Vagina (tissue), 2 donors: ENCODE measurements around the gene ATP5F1C. TPM values are rescaled to one million over a fixed set of nuclear protein-coding genes. Genes with fewer than 3 reads are reported as not detected.
"Not testable (repeated sequence)": the region's sequence is repeated elsewhere in the genome, so short reads cannot be mapped to it uniquely, and the experiment has no call there.

ENCODE experiments used
- DNase-seq, 2 donors: peaks; one replicate each; pipeline ENCODE4 v3.0.0-alpha.2; 2017; ENCODE audit errors: extremely low spot score in 2 of 2
- H3K27ac ChIP-seq: fragments of 200-600 bp; sonication (generic); one replicate; pipeline ENCODE4 v1.5.1; 2019
- H3K27me3 ChIP-seq: fragments of 200-600 bp; sonication (generic); one replicate; pipeline ENCODE4 v1.5.1; 2019
- H3K36me3 ChIP-seq, 2 donors: fragments of 200-600 bp; sonication (generic); one replicate each; pipeline ENCODE4 v1.5.1; 2017 to 2019
- H3K4me1 ChIP-seq: fragments of 200-600 bp; sonication (generic); one replicate; pipeline ENCODE4 v1.5.1; 2019
- H3K4me3 ChIP-seq, 2 donors: fragments of 200-600 bp; sonication (generic); 1 replicate in 1 of 2; 2 replicates in 1 of 2; pipeline ENCODE4 v1.5.1; 2016 to 2019
- H3K9me3 ChIP-seq: fragments of 200-600 bp; sonication (generic); one replicate; pipeline ENCODE4 v1.5.1; 2019
- CTCF ChIP-seq, 3 experiments: fragments of 450-650 bp in 2 of 3; fragments of 200-600 bp in 1 of 3; sonication (generic) in 1 of 3; IDR thresholded peaks; one replicate each; pipeline ENCODE4 v1.5.1; 2017 to 2019; ENCODE audit warnings: antibody characterized with exemption in 3 of 3, mild to moderate bottlenecking in 2 of 3, moderate library complexity in 2 of 3
- POLR2A ChIP-seq, 2 donors: fragments of 450-650 bp; IDR thresholded peaks; one replicate each; pipeline ENCODE4 v1.6.1; 2017; ENCODE audit warnings: antibody characterized with exemption in 2 of 2, mild to moderate bottlenecking in 2 of 2, moderate library complexity in 2 of 2
- POLR2AphosphoS5 ChIP-seq, 2 donors: sonication (generic); formaldehyde crosslinking; IDR thresholded peaks; one replicate each; pipeline ENCODE4 v1.9.0; 2017; ENCODE audit warnings: antibody characterized with exemption in 2 of 2, mild to moderate bottlenecking in 2 of 2, low read depth in 1 of 2; ENCODE audit not compliant: insufficient read depth in 1 of 2
- intact Hi-C: fragments of 100-400 bp; cut with DNase I; formaldehyde crosslinking; loops from one replicate; pipeline ENCODE4 v1.15.1; 2023
- total RNA-seq: library from RNA; depleted of rRNA; stranded (reverse); fragments of >200 nt; gene quantifications from one replicate; pipeline ENCODE4 v1.2.3, GENCODE V29; 2016

The ATP5F1C gene
- total RNA-seq, 1 donor from 2014 or later, result 188 TPM

- peaks cover 0 to 38% of the 10 kb centered on the region in 2 donors for H3K36me3 ChIP-seq
- no peak for DNase-seq
- no peaks in the 10 kb centered on the region for H3K27me3 ChIP-seq
- TF ChIP-seq POLR2A (IDR thresholded peaks at IDR 0.05) (no peak), CTCF (IDR thresholded peaks at IDR 0.05) (no peak), POLR2AphosphoS5 (IDR thresholded peaks at IDR 0.05; ENCODE audit: insufficient read depth in 1 of 2, low read depth in 1 of 2) (no peak)
- H3K9me3 ChIP-seq, result no peaks in the 10 kb centered on the region
- intact Hi-C loops, result no loop called here
- H3K4me3 ChIP-seq, result no peak overlapping the region
- H3K27ac ChIP-seq, result no peak overlapping the region
- H3K4me1 ChIP-seq, result no peaks in the 10 kb centered on the region
These were observed 20.8 kb upstream of the ATP5F1C start for GRCh38 chr10:7767209-7767608.

GRCh38 chr10:7768417-7768816 lies 19.6 kb upstream of the ATP5F1C start:
- no peaks in the 10 kb centered on the region for H3K4me1 ChIP-seq
- H3K4me3 ChIP-seq, result no peak overlapping the region
- H3K27ac ChIP-seq, result no peak overlapping the region
- H3K36me3 ChIP-seq, result peaks cover under 1 to 36% of the 10 kb centered on the region in 2 donors
- no peak for DNase-seq
- TF ChIP-seq POLR2AphosphoS5 (IDR thresholded peaks at IDR 0.05; ENCODE audit: insufficient read depth in 1 of 2, low read depth in 1 of 2), result no peak
- no peak for TF ChIP-seq CTCF (IDR thresholded peaks at IDR 0.05)
- no peak for TF ChIP-seq POLR2A (IDR thresholded peaks at IDR 0.05)
- intact Hi-C loops, result no loop called here
- no peaks in the 10 kb centered on the region for H3K9me3 ChIP-seq
- no peaks in the 10 kb centered on the region for H3K27me3 ChIP-seq

DNA sequence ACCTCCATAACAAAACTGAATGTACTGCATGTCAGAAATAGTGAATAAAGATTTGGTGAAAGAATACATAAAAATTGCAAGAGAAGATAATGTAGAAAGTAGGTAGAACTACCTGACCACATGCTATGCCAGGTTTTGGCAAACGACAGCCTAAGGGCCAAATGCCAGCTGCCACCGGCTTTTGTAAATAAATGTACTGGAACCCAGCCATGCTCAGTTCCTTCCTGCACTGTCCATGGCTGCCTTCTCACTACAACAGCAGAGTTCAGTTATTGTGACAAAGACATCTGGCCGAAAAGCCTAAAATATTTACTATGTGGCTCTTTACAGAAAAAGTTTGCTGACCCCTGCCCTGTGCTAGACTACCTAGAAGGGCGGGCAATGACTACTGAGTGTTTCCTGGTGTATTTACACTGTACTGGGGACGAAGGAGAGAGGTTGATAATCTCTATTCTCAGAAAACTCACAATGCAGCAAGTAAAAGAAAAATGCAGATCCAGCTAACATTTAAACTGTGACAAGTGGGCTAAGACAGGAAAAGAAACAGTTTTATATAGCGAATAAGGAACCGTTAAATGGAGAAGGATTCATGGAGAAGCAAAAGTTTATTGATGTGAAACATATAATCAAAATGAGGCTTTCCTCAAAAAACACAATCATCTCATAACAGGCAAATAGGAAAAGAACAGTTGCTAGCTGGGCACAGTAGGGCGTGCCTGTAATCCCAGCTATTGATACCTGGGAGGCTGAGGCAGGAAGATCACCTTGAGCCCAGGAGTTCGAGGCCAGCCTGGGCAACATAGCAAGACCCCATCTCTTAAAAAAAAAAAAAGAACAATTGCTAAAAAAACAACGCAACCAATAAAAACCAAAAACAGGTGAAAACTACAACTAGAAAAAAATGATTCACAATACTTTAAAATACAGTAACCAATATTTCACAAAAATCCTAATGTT lies 13.9 kb upstream of the ATP5F1C start:
- no peaks in the 10 kb centered on the region for H3K4me1 ChIP-seq
- H3K36me3 ChIP-seq, result peaks cover 6 to 35% of the 10 kb centered on the region in 2 donors
- no peak overlapping the region for H3K4me3 ChIP-seq
- no peaks in the 10 kb centered on the region for H3K27me3 ChIP-seq
- intact Hi-C loops, result no loop called here
- no peak for DNase-seq
- TF ChIP-seq POLR2AphosphoS5 (IDR thresholded peaks at IDR 0.05; ENCODE audit: insufficient read depth in 1 of 2, low read depth in 1 of 2) (no peak), POLR2A (IDR thresholded peaks at IDR 0.05) (no peak), CTCF (IDR thresholded peaks at IDR 0.05) (no peak)
- no peaks in the 10 kb centered on the region for H3K9me3 ChIP-seq
- no peak overlapping the region for H3K27ac ChIP-seq

GRCh38 chr10:7776777-7777176 lies 11.2 kb upstream of the ATP5F1C start:
- Histone ChIP-seq H3K27me3 (no peaks in the 10 kb centered on the region), H3K4me1 (no peaks in the 10 kb centered on the region), H3K27ac (no peak overlapping the region), H3K36me3 (peaks cover 6 to 55% of the 10 kb centered on the region in 2 donors), H3K4me3 (no peak overlapping the region), H3K9me3 (no peaks in the 10 kb centered on the region)
- no peak for TF ChIP-seq POLR2AphosphoS5 (IDR thresholded peaks at IDR 0.05; ENCODE audit: insufficient read depth in 1 of 2, low read depth in 1 of 2)
- TF ChIP-seq CTCF (IDR thresholded peaks at IDR 0.05), result no peak
- no peak for TF ChIP-seq POLR2A (IDR thresholded peaks at IDR 0.05)
- intact Hi-C loops, result no loop called here
- DNase-seq, result no peak

GRCh38 chr10:7782194-7782593 lies 5.8 kb upstream of the ATP5F1C start:
- DNase-seq, intact Hi-C loops, H3K27me3 ChIP-seq, H3K9me3 ChIP-seq, H3K4me3 ChIP-seq, H3K27ac ChIP-seq: not testable (repeated sequence)
- Histone ChIP-seq H3K4me1 (peaks cover 25% of the 10 kb centered on the region), H3K36me3 (peaks cover 0 to 40% of the 10 kb centered on the region in 2 donors)
